Measurements from ENCODE around the gene VWF. TPM values are rescaled to one million over a fixed set of nuclear protein-coding genes. Genes with fewer than 3 reads are reported as not detected.

Gene VWF
- total and polyA plus RNA-seq, 2 donors (not counting 3 experiments of a cell fraction or from before 2014, with no cell fraction given) = 1,041 to 2,328 TPM

DNA sequence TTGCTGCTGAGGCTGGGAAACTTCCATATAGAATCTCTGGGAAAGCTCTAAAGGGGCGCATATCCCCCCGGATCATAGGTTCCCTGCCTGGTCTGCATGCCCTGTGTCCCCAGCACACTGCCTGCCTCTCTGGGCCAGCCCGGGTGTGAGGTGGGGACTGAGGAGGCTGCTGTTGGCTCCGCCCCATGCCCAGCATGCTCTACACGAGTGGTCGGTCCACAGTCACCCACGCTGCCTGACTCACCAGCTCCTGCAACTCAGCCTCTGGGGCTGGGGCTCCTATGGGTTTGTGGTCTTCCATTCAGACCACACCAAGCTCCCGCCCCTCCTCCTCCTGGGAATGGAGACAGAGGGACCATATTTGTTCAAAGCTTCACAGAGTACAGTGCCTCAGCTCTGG is 90.9 kb downstream of the VWF start:
- no peak for TF ChIP-seq JUN (IDR thresholded peaks at IDR 0.05; ENCODE audit: borderline replicate concordance, insufficient read depth, insufficient read length, low read depth)
- peak; percentile 47 for TF ChIP-seq POLR2A (IDR thresholded peaks at IDR 0.05; ENCODE audit: low read depth, low read length)
- H3K27ac ChIP-seq (ENCODE audit: insufficient read depth, low read depth, low read length) = no peak overlapping the region
- ChIA-PET CTCF (no interaction called here), POLR2A (no interaction called here)
- no TSS peak for BruUV-seq (replicated peaks)
- no peak overlapping the region for H2AFZ ChIP-seq (ENCODE audit: low read depth, low read length)
- no peaks in the 10 kb centered on the region for H3K27me3 ChIP-seq (ENCODE audit: control insufficient read depth in 2 of 2, insufficient read depth in 2 of 2, low read length in 2 of 2)
- no peaks in the 10 kb centered on the region for H3K9me1 ChIP-seq (replicated peaks; ENCODE audit: control insufficient read depth, extremely low read depth, insufficient read depth, low read length)
- intact Hi-C loops (cut with micrococcal nuclease) (no loop called here), dilution Hi-C loops (cut with MboI; ENCODE audit: extremely low pct_ligation_motif_present, low sequenced_read_pairs) (no loop called here)
- no peak overlapping the region for H3K9ac ChIP-seq (replicated peaks; ENCODE audit: extremely low read depth, insufficient read depth, low read length)
- H3K4me2 ChIP-seq (ENCODE audit: insufficient read depth, low read length) = no peak overlapping the region
- peaks cover 5% of the 10 kb centered on the region for H3K4me1 ChIP-seq (ENCODE audit: control insufficient read depth, extremely low read depth, insufficient read depth, low read length)
- H3K9me3 ChIP-seq (replicated peaks; ENCODE audit: control insufficient read depth, insufficient read depth, low read length) = no peaks in the 10 kb centered on the region
- FAIRE-seq (no peak), DNase-seq (ENCODE audit: low read depth, low spot score) (no peak)
- H3K79me2 ChIP-seq (ENCODE audit: control insufficient read depth, insufficient read depth, low read length) = peaks cover 9% of the 10 kb centered on the region
- no peak overlapping the region for H3K4me3 ChIP-seq (replicated peaks in 1 of 3; ENCODE audit: insufficient read depth in 1 of 3, low read depth in 1 of 3, low read length in 3 of 3)
- no peaks in the 10 kb centered on the region for H4K20me1 ChIP-seq (replicated peaks; ENCODE audit: control insufficient read depth, extremely low read depth, insufficient read depth, low read length)
- H3K36me3 ChIP-seq (ENCODE audit: control insufficient read depth in 2 of 2, extremely low read depth in 1 of 2, insufficient read depth in 2 of 2, low read length in 2 of 2) = peaks cover 63 to 82% of the 10 kb centered on the region in 2 experiments

DNA sequence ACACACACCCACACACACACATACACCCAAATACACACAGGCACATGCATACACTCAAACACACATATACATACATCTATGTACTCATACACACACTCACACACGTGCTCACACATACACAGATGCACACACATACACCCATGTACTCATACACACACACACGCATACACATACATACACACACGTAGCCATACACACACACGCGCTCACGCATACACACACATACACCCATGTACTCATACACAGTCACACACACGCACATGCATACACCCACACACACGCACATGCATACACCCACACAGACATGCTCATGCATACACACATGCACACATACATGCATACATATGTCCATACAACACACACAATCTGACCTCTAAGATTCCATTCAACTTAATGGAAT is 91.7 kb downstream of the VWF start:
- no TSS peak for BruUV-seq (replicated peaks)
- POLR2A ChIA-PET = no interaction called here
- no peaks in the 10 kb centered on the region for H3K27me3 ChIP-seq (ENCODE audit: control insufficient read depth in 2 of 2, insufficient read depth in 2 of 2, low read length in 2 of 2)
- H2AFZ ChIP-seq (ENCODE audit: low read depth, low read length) = no peak overlapping the region
- H3K4me1 ChIP-seq (ENCODE audit: control insufficient read depth, extremely low read depth, insufficient read depth, low read length) = peaks cover 10% of the 10 kb centered on the region
- no peak overlapping the region for H3K4me2 ChIP-seq (ENCODE audit: insufficient read depth, low read length)
- dilution Hi-C loops (cut with MboI; ENCODE audit: extremely low pct_ligation_motif_present, low sequenced_read_pairs) = no loop called here
- H4K20me1 ChIP-seq (replicated peaks; ENCODE audit: control insufficient read depth, extremely low read depth, insufficient read depth, low read length) = no peaks in the 10 kb centered on the region
- no peak overlapping the region for H3K4me3 ChIP-seq (replicated peaks in 1 of 3; ENCODE audit: insufficient read depth in 1 of 3, low read depth in 1 of 3, low read length in 3 of 3)
- H3K36me3 ChIP-seq (ENCODE audit: control insufficient read depth in 2 of 2, extremely low read depth in 1 of 2, insufficient read depth in 2 of 2, low read length in 2 of 2) = peaks cover 56 to 75% of the 10 kb centered on the region in 2 experiments
- H3K9me3 ChIP-seq (replicated peaks; ENCODE audit: control insufficient read depth, insufficient read depth, low read length) = no peaks in the 10 kb centered on the region
- H3K9me1 ChIP-seq (replicated peaks; ENCODE audit: control insufficient read depth, extremely low read depth, insufficient read depth, low read length) = no peaks in the 10 kb centered on the region
- no peak overlapping the region for H3K9ac ChIP-seq (replicated peaks; ENCODE audit: extremely low read depth, insufficient read depth, low read length)
- TF ChIP-seq FOS (IDR thresholded peaks at IDR 0.05; ENCODE audit: borderline replicate concordance, insufficient read depth, low read length) = no peak
- H3K27ac ChIP-seq (ENCODE audit: insufficient read depth, low read depth, low read length) = no peak overlapping the region
- CTCF ChIA-PET = no interaction called here
- peaks cover 12% of the 10 kb centered on the region for H3K79me2 ChIP-seq (ENCODE audit: control insufficient read depth, insufficient read depth, low read length)
- no peak for DNase-seq (ENCODE audit: low read depth, low spot score)
- FAIRE-seq = no peak
- intact Hi-C loops (cut with micrococcal nuclease) = no loop called here

Data from endothelial cell of umbilical vein (primary cell).